HG03060 (cell line): Measurements from ENCODE around the gene CPN2.

ENCODE experiments used
- ATAC-seq: cut with Tn5 transposase; IDR thresholded peaks from one replicate; pipeline ENCODE4 v1.9.1; 2021; ENCODE audit warnings: low read depth, moderate number of reproducible peaks; ENCODE audit not compliant: unreplicated experiment

The CPN2 gene

GRCh38 chr3:194381460-194381875, 30.3 kb upstream of the CPN2 start:
- ATAC-seq, result no peak

GRCh38 chr3:194380326-194380725, 29.2 kb upstream of the CPN2 start:
- no peak for ATAC-seq

- no peak for ATAC-seq
Observed at GRCh38 chr3:194379651-194380050, 28.5 kb upstream of the CPN2 start.

GRCh38 chr3:194379231-194379630, 28.1 kb upstream of the CPN2 start:
- ATAC-seq, result no peak

- ATAC-seq, result no peak
Observed at GRCh38 chr3:194377708-194378107, 26.6 kb upstream of the CPN2 start.

GRCh38 chr3:194376241-194376560, 25.1 kb upstream of the CPN2 start:
- no peak for ATAC-seq

- no peak for ATAC-seq
Observed at GRCh38 chr3:194375473-194376240, 24.5 kb upstream of the CPN2 start.

GRCh38 chr3:194374935-194375334, 23.8 kb upstream of the CPN2 start:
- ATAC-seq, result no peak

GRCh38 chr3:194373899-194374298, 22.8 kb upstream of the CPN2 start:
- no peak for ATAC-seq

- ATAC-seq, result no peak
Observed at GRCh38 chr3:194373028-194373427, 21.9 kb upstream of the CPN2 start.

GRCh38 chr3:194370753-194371152, 19.6 kb upstream of the CPN2 start:
- no peak for ATAC-seq

- ATAC-seq, result no peak
Observed at GRCh38 chr3:194369522-194370279, 18.6 kb upstream of the CPN2 start, which contains the start of gene LRRC15. Gene LRRC15 (minus strand): TSS chr3:194369743. CDS start chr3:194361043, 8,700 bp downstream.

GRCh38 chr3:194368918-194369317, 17.8 kb upstream of the CPN2 start:
- no peak for ATAC-seq

- no peak for ATAC-seq
Observed at GRCh38 chr3:194367992-194368841, 17.1 kb upstream of the CPN2 start.

- no peak for ATAC-seq
Observed at GRCh38 chr3:194365978-194366490, 14.9 kb upstream of the CPN2 start.

GRCh38 chr3:194365526-194365925, 14.4 kb upstream of the CPN2 start:
- ATAC-seq, result no peak

GRCh38 chr3:194364652-194365434, 13.7 kb upstream of the CPN2 start:
- no peak for ATAC-seq

GRCh38 chr3:194364314-194364651, 13.2 kb upstream of the CPN2 start:
- ATAC-seq, result no peak

- no peak for ATAC-seq
Observed at GRCh38 chr3:194360568-194360967, 9.4 kb upstream of the CPN2 start.

GRCh38 chr3:194357681-194358080, 6.6 kb upstream of the CPN2 start:
- ATAC-seq, result no peak
